H54 (cell line): ENCODE measurements around the gene TRMT5.

Source experiments
- DNase-seq: peaks from one replicate; pipeline ENCODE4 v3.0.0; 2011; ENCODE audit warnings: low spot score, mixed read lengths; ENCODE audit not compliant: insufficient read length
- FAIRE-seq: peaks from 3 replicates; lab custom pipeline; 2011; peaks lifted over from hg19 to GRCh38; lab: Jason Lieb, UNC
- POLR2A ChIP-seq: IDR thresholded peaks from 2 replicates; pipeline ENCODE4 v1.6.1; 2011; ENCODE audit warnings: low read depth, mild to moderate bottlenecking, low read length

Gene TRMT5

GRCh38 chr14:60980811-60981632 is at the start of gene TRMT5, which contains the start of gene SLC38A6:
Gene TRMT5 (minus strand): TSS chr14:60981079. CDS start chr14:60980973, 106 bp downstream.
Gene SLC38A6 (plus strand): TSS chr14:60981245. CDS start chr14:60981278, 33 bp downstream.
- TF ChIP-seq POLR2A: peak; percentile 48; the same call in 1 of the 2 replicates
- peak; percentile 50 for FAIRE-seq
- peak; percentile 65 for DNase-seq

GRCh38 chr14:61026526-61026925 is 45.6 kb upstream of the TRMT5 start:
- FAIRE-seq (peak; percentile 87), DNase-seq (no peak)
- no peak for TF ChIP-seq POLR2A

GRCh38 chr14:61025251-61026223 is 44.7 kb upstream of the TRMT5 start:
- TF ChIP-seq POLR2A: no peak
- peak; percentile 3 for DNase-seq
- FAIRE-seq: peak; percentile 86

GRCh38 chr14:61019537-61019936 is 38.7 kb upstream of the TRMT5 start:
- FAIRE-seq (no peak), DNase-seq (no peak)
- no peak for TF ChIP-seq POLR2A

- TF ChIP-seq POLR2A: no peak
- DNase-seq (no peak), FAIRE-seq (no peak)
Measured at GRCh38 chr14:61003571-61003970, 22.7 kb upstream of the TRMT5 start.

GRCh38 chr14:60999536-60999935 is 18.7 kb upstream of the TRMT5 start:
- TF ChIP-seq POLR2A: no peak
- FAIRE-seq (no peak), DNase-seq (no peak)

- FAIRE-seq (no peak), DNase-seq (no peak)
- no peak for TF ChIP-seq POLR2A
Measured at GRCh38 chr14:60998617-60999016, 17.7 kb upstream of the TRMT5 start.

- FAIRE-seq (no peak), DNase-seq (no peak)
- TF ChIP-seq POLR2A: no peak
Measured at GRCh38 chr14:60989599-60989998, 8.7 kb upstream of the TRMT5 start.

GRCh38 chr14:60986500-60986899 is 5.6 kb upstream of the TRMT5 start:
- TF ChIP-seq POLR2A: no peak
- FAIRE-seq (no peak), DNase-seq (no peak)

- FAIRE-seq (no peak), DNase-seq (no peak)
- TF ChIP-seq POLR2A: no peak
Measured at GRCh38 chr14:60984196-60984595, 3.3 kb upstream of the TRMT5 start.

GRCh38 chr14:60981633-60982455 is 965 bp upstream of the TRMT5 start:
- TF ChIP-seq POLR2A: no peak
- peak; percentile 97 for FAIRE-seq
- peak; percentile 16 for DNase-seq

- no peak for TF ChIP-seq POLR2A
- FAIRE-seq (no peak), DNase-seq (no peak)
Measured at GRCh38 chr14:60977847-60978246, 3.0 kb downstream of the TRMT5 start.

GRCh38 chr14:60975551-60975950 is 5.3 kb downstream of the TRMT5 start:
- DNase-seq (no peak), FAIRE-seq (no peak)
- no peak for TF ChIP-seq POLR2A
